ENCODE data around the gene PGPEP1.
"Not testable (repeated sequence)": the region's sequence is repeated elsewhere in the genome, so short reads cannot be mapped to it uniquely, and the experiment has no call there.

PGPEP1 gene

GRCh38 chr19:18330868-18331267 lies 9.5 kb upstream of the PGPEP1 start:
- DNase-seq (ENCODE audit: low read depth in 3 of 3, low spot score in 1 of 3), result no peak

GRCh38 chr19:18332917-18333530 lies 7.4 kb upstream of the PGPEP1 start:
- DNase-seq (ENCODE audit: low read depth in 3 of 3, low spot score in 1 of 3), result no peak

- no peak for DNase-seq (ENCODE audit: low read depth in 3 of 3, low spot score in 1 of 3)
Measured at GRCh38 chr19:18333680-18334079, 6.7 kb upstream of the PGPEP1 start.

GRCh38 chr19:18336121-18336520 lies 4.3 kb upstream of the PGPEP1 start:
- no peak for DNase-seq (ENCODE audit: low read depth in 3 of 3, low spot score in 1 of 3)

- DNase-seq (ENCODE audit: low read depth in 3 of 3, low spot score in 1 of 3), result no peak
Measured at GRCh38 chr19:18338541-18338940, 1.9 kb upstream of the PGPEP1 start.

- no peak for DNase-seq (ENCODE audit: low read depth in 3 of 3, low spot score in 1 of 3)
Measured at GRCh38 chr19:18339723-18340122, 675 bp upstream of the PGPEP1 start.

- DNase-seq (ENCODE audit: low read depth in 3 of 3, low spot score in 1 of 3), result peak in 1 of 3 donors; percentile 45
Measured at GRCh38 chr19:18340990-18341868, 831 bp downstream of the PGPEP1 start.

GRCh38 chr19:18342090-18342632 lies 1.8 kb downstream of the PGPEP1 start:
- DNase-seq (ENCODE audit: low read depth in 3 of 3, low spot score in 1 of 3), result no peak

- no peak for DNase-seq (ENCODE audit: low read depth in 3 of 3, low spot score in 1 of 3)
Measured at GRCh38 chr19:18344582-18344950, 4.2 kb downstream of the PGPEP1 start.

GRCh38 chr19:18345296-18345695 lies 4.9 kb downstream of the PGPEP1 start:
- DNase-seq (ENCODE audit: low read depth in 3 of 3, low spot score in 1 of 3), result no peak

GRCh38 chr19:18346091-18346490 lies 5.7 kb downstream of the PGPEP1 start:
- DNase-seq (ENCODE audit: low read depth in 3 of 3, low spot score in 1 of 3), result no peak

- no peak for DNase-seq (ENCODE audit: low read depth in 3 of 3, low spot score in 1 of 3)
Measured at GRCh38 chr19:18348171-18348570, 7.8 kb downstream of the PGPEP1 start.

- not testable (repeated sequence) for DNase-seq (ENCODE audit: low read depth in 3 of 3, low spot score in 1 of 3)
Measured at GRCh38 chr19:18348818-18349339, 8.5 kb downstream of the PGPEP1 start.

- no peak for DNase-seq (ENCODE audit: low read depth in 3 of 3, low spot score in 1 of 3)
Measured at GRCh38 chr19:18349524-18350128, 9.2 kb downstream of the PGPEP1 start.

- no peak for DNase-seq (ENCODE audit: low read depth in 3 of 3, low spot score in 1 of 3)
Measured at GRCh38 chr19:18350490-18350889, 10.1 kb downstream of the PGPEP1 start.

GRCh38 chr19:18351544-18351943 lies 11.1 kb downstream of the PGPEP1 start:
- DNase-seq (ENCODE audit: low read depth in 3 of 3, low spot score in 1 of 3), result no peak

- no peak for DNase-seq (ENCODE audit: low read depth in 3 of 3, low spot score in 1 of 3)
Measured at GRCh38 chr19:18353378-18354005, 13.1 kb downstream of the PGPEP1 start.

- not testable (repeated sequence) for DNase-seq (ENCODE audit: low read depth in 3 of 3, low spot score in 1 of 3)
Measured at GRCh38 chr19:18354743-18355142, 14.3 kb downstream of the PGPEP1 start.

GRCh38 chr19:18357041-18357440 lies 16.6 kb downstream of the PGPEP1 start:
- DNase-seq (ENCODE audit: low read depth in 3 of 3, low spot score in 1 of 3), result no peak

- DNase-seq (ENCODE audit: low read depth in 3 of 3, low spot score in 1 of 3), result no peak
Measured at GRCh38 chr19:18361646-18362045, 21.2 kb downstream of the PGPEP1 start.

GRCh38 chr19:18362934-18363542 lies 22.6 kb downstream of the PGPEP1 start:
- DNase-seq (ENCODE audit: low read depth in 3 of 3, low spot score in 1 of 3), result no peak
